Epithelial cell of esophagus (primary cell): ENCODE results near the gene CRMP1.

Source experiments
- DNase-seq: peaks from one replicate; pipeline ENCODE4 v3.0.0; 2010; ENCODE audit warnings: low read depth
- H3K4me3 ChIP-seq: 2 replicates; pipeline ENCODE4 v1.5.1; 2011; ENCODE audit warnings: mild to moderate bottlenecking, low read length, control low read depth
- TF ChIP-seq, protein P1 (sequence below): IDR thresholded peaks from 2 replicates; pipeline ENCODE4 v1.5.1; 2011; ENCODE audit warnings: low read depth, mild to moderate bottlenecking, low read length, control low read depth, inconsistent platforms; ENCODE audit not compliant: insufficient read depth; ENCODE audit errors: missing control alignments

Gene CRMP1

DNA sequence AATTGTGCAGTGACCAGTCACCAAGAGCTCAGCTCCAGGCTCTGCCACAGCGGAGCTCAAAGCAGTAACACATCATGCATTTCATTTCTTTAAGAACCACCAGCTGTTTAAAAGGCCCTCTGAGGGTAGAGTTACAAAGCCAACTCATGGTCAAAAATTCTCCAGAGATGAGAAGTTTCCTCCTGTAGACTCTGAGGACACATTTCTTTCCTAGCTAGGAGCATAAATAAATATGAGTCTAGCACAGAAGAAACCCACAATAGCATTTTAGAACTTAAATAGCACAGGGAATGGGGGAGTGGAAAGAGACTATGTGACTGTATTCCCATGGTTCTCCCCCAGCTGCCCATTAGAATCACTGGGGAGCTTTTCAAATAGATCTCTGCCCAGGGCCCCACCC is 6.5 kb upstream of the CRMP1 start:
- TF ChIP-seq, protein P1, sequence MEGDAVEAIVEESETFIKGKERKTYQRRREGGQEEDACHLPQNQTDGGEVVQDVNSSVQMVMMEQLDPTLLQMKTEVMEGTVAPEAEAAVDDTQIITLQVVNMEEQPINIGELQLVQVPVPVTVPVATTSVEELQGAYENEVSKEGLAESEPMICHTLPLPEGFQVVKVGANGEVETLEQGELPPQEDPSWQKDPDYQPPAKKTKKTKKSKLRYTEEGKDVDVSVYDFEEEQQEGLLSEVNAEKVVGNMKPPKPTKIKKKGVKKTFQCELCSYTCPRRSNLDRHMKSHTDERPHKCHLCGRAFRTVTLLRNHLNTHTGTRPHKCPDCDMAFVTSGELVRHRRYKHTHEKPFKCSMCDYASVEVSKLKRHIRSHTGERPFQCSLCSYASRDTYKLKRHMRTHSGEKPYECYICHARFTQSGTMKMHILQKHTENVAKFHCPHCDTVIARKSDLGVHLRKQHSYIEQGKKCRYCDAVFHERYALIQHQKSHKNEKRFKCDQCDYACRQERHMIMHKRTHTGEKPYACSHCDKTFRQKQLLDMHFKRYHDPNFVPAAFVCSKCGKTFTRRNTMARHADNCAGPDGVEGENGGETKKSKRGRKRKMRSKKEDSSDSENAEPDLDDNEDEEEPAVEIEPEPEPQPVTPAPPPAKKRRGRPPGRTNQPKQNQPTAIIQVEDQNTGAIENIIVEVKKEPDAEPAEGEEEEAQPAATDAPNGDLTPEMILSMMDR: no peak
- no peak for DNase-seq
- no peak overlapping the region for H3K4me3 ChIP-seq

DNA sequence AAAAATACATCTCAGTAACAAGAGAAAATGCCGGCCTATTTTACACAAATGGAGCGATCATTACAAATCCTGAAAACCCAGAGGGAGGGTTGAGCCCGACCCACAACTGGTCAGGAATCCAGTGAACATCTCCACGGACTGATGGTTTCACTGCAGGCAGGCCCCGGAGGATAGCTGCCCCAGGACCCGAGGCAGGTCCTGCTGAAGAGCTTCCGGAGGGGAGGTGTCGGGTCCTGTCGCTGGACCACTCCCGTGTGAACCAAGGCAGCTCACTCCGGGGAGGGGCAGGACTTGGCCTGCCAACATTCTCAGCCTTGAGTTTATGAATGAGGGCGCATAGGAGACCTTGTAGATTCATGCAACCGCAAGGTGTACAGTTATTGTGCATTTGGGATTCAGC is 4.8 kb upstream of the CRMP1 start:
- TF ChIP-seq, protein P1: no peak
- DNase-seq: no peak
- H3K4me3 ChIP-seq: no peak overlapping the region

GRCh38 chr4:5895287-5895686 is 2.4 kb upstream of the CRMP1 start:
- no peak for DNase-seq
- no peak overlapping the region for H3K4me3 ChIP-seq
- TF ChIP-seq, protein P1: no peak

DNA sequence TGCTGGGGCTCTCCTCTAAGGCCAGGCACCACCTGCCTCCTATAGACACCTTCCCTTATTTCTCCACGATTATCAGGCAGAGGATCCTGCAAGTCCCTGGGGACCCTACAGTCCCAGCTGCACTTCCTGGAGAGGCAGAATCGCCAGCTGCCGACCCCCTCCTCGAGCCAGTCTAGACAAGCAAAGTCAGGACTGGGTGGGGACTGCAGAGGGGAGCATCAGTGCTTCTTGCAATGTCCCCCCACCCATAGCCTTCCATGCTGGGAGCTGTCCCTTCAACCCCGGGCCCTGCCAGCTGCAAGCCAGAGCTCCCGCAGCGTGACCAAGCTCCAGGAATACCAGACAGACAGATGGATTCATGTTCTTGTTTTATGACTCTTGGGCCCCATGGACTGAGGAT is 1.4 kb upstream of the CRMP1 start:
- TF ChIP-seq, protein P1: no peak
- DNase-seq: no peak
- H3K4me3 ChIP-seq: no peak overlapping the region

- H3K4me3 ChIP-seq: no peak overlapping the region
- no peak for DNase-seq
- TF ChIP-seq, protein P1: no peak
Measured at GRCh38 chr4:5893591-5893990, 705 bp upstream of the CRMP1 start.

GRCh38 chr4:5892323-5893003 is 423 bp downstream of the CRMP1 start:
- H3K4me3 ChIP-seq: no peak overlapping the region
- no peak for DNase-seq
- TF ChIP-seq, protein P1: no peak
